Naive thymus-derived CD8-positive, alpha-beta T cell (primary cell): ENCODE data around the gene SAMD10. TPM values are rescaled to one million over a fixed set of nuclear protein-coding genes. Genes with fewer than 3 reads are reported as not detected.
"Not testable (repeated sequence)": the region's sequence is repeated elsewhere in the genome, so short reads cannot be mapped to it uniquely, and the experiment has no call there.

ENCODE experiments used
- ATAC-seq, 2 donors: fragments of 150-1000 bp; cut with Tn5 transposase in 1 of 2; sonication (Bioruptor Pico), chemical (Tn5 transposase) in 1 of 2; 1 replicate in 1 of 2; 2 replicates in 1 of 2; pipeline ENCODE4 v1.10.0; 2021; ENCODE audit warnings: mild to moderate bottlenecking in 2 of 2, moderate library complexity in 2 of 2
- POLR2A ChIA-PET: fragments of 350-600 bp; sonication (Branson Sonifier 250); formaldehyde crosslinking; loops from one replicate; lab custom pipeline; 2021; ENCODE audit warnings: antibody characterized with exemption; lab: Charles Lee
- DNase-seq, 10 donors: peaks; one replicate each; pipeline versions ENCODE4 v3.0.0 to v3.0.0-alpha.2; 2020 to 2022
- H3K27ac Mint-ChIP-seq, 10 donors: one replicate each; pipeline ENCODE4 v1.8.0; 2020 to 2022; ENCODE audit warnings: mild to moderate bottlenecking in 10 of 10, mixed read lengths in 10 of 10, moderate library complexity in 4 of 10, inconsistent platforms in 1 of 10
- H3K27me3 Mint-ChIP-seq, 5 donors: one replicate each; pipeline ENCODE4 v1.8.0; 2021 to 2022; ENCODE audit warnings: mixed read lengths in 5 of 5
- H3K36me3 Mint-ChIP-seq, 3 donors: one replicate each; pipeline ENCODE4 v1.8.0; 2020 to 2022; ENCODE audit warnings: mixed read lengths in 3 of 3, mild to moderate bottlenecking in 2 of 3, inconsistent platforms in 1 of 3
- H3K4me1 Mint-ChIP-seq, 4 donors: one replicate each; pipeline ENCODE4 v1.8.0; 2021 to 2022; ENCODE audit warnings: mixed read lengths in 4 of 4
- H3K4me3 Mint-ChIP-seq, 10 donors: one replicate each; pipeline ENCODE4 v1.8.0; 2020 to 2022; ENCODE audit warnings: mild to moderate bottlenecking in 10 of 10, mixed read lengths in 10 of 10, moderate library complexity in 6 of 10, inconsistent platforms in 1 of 10
- H3K9me3 Mint-ChIP-seq, 9 donors: one replicate each; pipeline ENCODE4 v1.8.0; 2020 to 2022; ENCODE audit warnings: mixed read lengths in 9 of 9, mild to moderate bottlenecking in 3 of 9, inconsistent platforms in 1 of 9, moderate library complexity in 1 of 9
- polyA plus RNA-seq, 3 donors: library from polyadenylated mRNA; unstranded; fragments of 300-500 nt; fragmentation: Illumina TruSeq; gene quantifications; one replicate each; pipeline ENCODE4 v1.2.3, GENCODE V29; 2021
- total RNA-seq, 8 experiments: library from RNA in 2 of 8; stranded (reverse) in 2 of 8; gene quantifications; one replicate each; pipeline ENCODE4 v1.2.3 and lab custom pipeline; 2021 to 2026

SAMD10 gene
- total and polyA plus RNA-seq, 5 experiments from 2014 or later, result 7.4 to 15.4 (median 8.9) TPM

DNA sequence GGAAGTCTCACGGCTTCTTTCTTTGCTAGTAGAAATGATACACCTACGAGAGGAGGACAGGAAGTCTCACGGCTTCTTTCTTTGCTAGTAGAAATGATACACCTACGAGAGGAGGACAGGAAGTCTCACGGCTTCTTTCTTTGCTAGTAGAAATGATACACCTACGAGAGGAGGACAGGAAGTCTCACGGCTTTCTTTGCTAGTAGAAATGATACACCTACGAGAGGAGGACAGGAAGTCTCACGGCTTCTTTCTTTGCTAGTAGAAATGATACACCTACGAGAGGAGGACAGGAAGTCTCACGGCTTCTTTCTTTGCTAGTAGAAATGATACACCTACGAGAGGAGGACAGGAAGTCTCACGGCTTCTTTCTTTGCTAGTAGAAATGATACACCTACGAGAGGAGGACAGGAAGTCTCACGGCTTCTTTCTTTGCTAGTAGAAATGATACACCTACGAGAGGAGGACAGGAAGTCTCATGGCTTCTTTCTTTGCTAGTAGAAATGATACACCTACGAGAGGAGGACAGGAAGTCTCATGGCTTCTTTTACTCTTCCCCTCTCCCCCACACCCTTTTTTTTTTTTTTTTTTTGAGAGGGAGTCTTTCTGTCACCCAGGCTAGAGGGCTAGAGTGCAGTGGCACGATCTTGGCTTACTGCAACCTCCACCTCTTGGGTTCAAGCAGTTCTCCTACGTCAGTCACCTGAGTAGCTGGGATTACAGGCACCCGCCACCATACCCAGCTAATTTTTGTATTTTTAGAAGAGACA lies 33.1 kb upstream of the SAMD10 start:
- Mint-ChIP-seq H3K9me3 (peaks cover 0 to 56% (median 5%) of the 10 kb centered on the region in 9 donors), H3K36me3 (peaks cover 24 to 67% (median 48%) of the 10 kb centered on the region in 3 donors), H3K27ac (peak overlapping the region in 9 of 10 donors; percentile 11 to 96 (median 63)), H3K4me3 (peak overlapping the region in 7 of 10 donors; percentile 13 to 52 (median 30)), H3K4me1 (peaks cover 13 to 65% (median 31%) of the 10 kb centered on the region in 4 donors)
- H3K27me3 Mint-ChIP-seq, result not testable (repeated sequence)
- POLR2A ChIA-PET, result interaction anchor here (0.7 kb wide), 1 partner anchor 271 kb away, joined by 5 read pairs; no protein-coding TSS in a partner anchor
- peak in 4 of 10 donors; percentile 17 to 51 (median 46) for DNase-seq
- peak in 1 of 2 donors; percentile 88 for ATAC-seq

DNA sequence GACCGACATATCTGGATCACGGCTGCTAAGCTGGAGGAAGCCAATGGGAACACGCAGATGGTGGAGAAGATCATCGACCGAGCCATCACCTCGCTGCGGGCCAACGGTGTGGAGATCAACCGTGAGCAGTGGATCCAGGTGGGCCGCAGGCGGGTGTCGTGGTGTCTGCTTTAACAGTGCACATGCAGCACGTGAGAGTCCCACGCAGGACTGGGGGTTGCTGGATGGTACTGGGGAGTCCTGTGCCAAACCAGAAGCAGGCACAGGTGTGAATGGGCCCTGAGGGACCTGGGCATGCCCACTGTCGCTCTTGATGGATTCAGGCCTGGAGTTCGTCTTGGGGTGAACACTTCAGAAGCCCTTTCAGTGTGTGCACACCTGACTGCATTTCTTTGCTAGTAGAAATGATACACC lies 31.9 kb upstream of the SAMD10 start:
- peaks cover 22 to 69% (median 47%) of the 10 kb centered on the region in 3 donors for H3K36me3 Mint-ChIP-seq
- peak overlapping the region in 9 of 10 donors; percentile 24 to 55 (median 37) for H3K4me3 Mint-ChIP-seq
- peaks cover 0 to 61% (median 5%) of the 10 kb centered on the region in 9 donors for H3K9me3 Mint-ChIP-seq
- ATAC-seq, result peak; percentile 20 to 60
- H3K27me3 Mint-ChIP-seq, result no peaks in the 10 kb centered on the region
- POLR2A ChIA-PET, result interaction anchor here (1.1 to 1.7 kb wide), 2 partner anchors 31 to 67 kb away, joined by 3 to 7 read pairs; partner anchors contain the start of genes PRPF6, RGS19 and SAMD10
- peak overlapping the region in 7 of 10 donors; percentile 31 to 88 (median 81) for H3K27ac Mint-ChIP-seq
- DNase-seq, result peak in 2 of 10 donors; percentile 9 to 45
- H3K4me1 Mint-ChIP-seq, result peaks cover 13 to 67% (median 28%) of the 10 kb centered on the region in 4 donors

DNA sequence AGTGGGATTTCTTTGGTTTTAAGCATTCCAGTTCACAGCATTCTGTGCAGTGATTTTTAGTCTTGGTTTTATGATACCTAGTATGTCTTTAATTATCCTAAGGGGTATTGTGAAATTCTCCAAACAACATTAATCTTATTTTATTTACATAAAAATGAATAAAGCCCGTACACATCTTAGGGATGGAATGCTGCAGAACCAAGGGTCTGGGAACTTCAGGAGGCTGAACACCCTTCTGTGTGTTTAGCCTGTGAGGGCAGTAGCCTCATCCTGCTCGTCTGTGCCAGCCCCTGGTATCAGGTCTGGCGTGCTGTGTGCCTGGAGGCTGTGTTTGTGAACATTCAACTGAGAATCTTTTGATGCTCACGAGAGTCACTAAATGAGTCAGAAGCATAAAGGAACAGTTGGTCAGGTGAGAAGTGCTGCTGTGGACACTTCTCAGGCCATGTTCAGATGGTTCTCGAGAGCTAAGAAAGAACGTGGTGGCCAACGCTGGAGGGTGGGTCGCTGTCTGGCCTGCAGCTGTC lies 31.3 kb upstream of the SAMD10 start:
- H3K4me1 Mint-ChIP-seq, result peaks cover 13 to 66% (median 28%) of the 10 kb centered on the region in 4 donors
- H3K36me3 Mint-ChIP-seq, result peaks cover 22 to 69% (median 46%) of the 10 kb centered on the region in 3 donors
- DNase-seq (no peak), ATAC-seq (no peak)
- no peaks in the 10 kb centered on the region for H3K27me3 Mint-ChIP-seq
- H3K4me3 Mint-ChIP-seq, result peak overlapping the region in 6 of 10 donors; percentile 10 to 55 (median 38)
- peaks cover 0 to 62% (median 5%) of the 10 kb centered on the region in 9 donors for H3K9me3 Mint-ChIP-seq
- POLR2A ChIA-PET, result interaction anchor here (1.1 to 1.7 kb wide), 2 partner anchors 31 to 68 kb away, joined by 3 to 7 read pairs; partner anchors contain the start of genes PRPF6, RGS19 and SAMD10
- peak overlapping the region in 5 of 10 donors; percentile 41 to 88 (median 59) for H3K27ac Mint-ChIP-seq

DNA sequence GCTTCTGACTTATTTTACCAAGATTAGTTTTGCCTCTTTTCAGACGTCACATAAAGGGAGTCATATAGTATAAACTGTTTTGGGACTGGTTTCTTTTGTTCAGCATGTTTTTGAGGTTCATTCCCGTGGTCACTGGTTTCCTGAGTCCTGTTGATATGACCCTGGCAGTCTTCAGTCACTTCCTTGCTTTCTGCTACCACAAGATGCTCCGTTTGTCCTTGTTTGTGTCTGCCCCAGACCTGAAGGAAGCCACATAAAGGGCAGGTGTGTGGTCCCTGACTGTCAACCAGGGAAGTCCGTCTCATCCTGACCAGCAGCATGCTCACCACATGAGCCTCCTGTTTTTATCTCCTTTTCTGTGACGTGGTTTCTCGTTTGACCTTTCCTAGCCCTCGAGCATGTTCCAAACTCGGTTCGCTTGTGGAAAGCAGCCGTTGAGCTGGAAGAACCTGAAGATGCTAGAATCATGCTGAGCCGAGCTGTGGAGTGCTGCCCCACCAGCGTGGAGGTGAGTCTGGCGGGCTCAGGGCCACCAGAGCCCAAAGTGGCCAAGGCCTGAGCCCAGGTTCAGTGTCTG lies 30.5 kb upstream of the SAMD10 start:
- DNase-seq (no peak), ATAC-seq (peak in 1 of 2 donors; percentile 11)
- H3K27me3 Mint-ChIP-seq, result no peaks in the 10 kb centered on the region
- H3K9me3 Mint-ChIP-seq, result peaks cover 0 to 56% (median 5%) of the 10 kb centered on the region in 9 donors
- H3K4me1 Mint-ChIP-seq, result peaks cover 13 to 67% (median 28%) of the 10 kb centered on the region in 4 donors
- H3K36me3 Mint-ChIP-seq, result peaks cover 17 to 69% (median 47%) of the 10 kb centered on the region in 3 donors
- H3K4me3 Mint-ChIP-seq, result peak overlapping the region in 6 of 10 donors; percentile 16 to 62 (median 34)
- peak overlapping the region in 6 of 10 donors; percentile 7 to 88 (median 44) for H3K27ac Mint-ChIP-seq
- POLR2A ChIA-PET, result interaction anchor here (0.7 to 1.7 kb wide), 3 partner anchors 9 to 55 kb away, joined by 3 to 7 read pairs (median 4); partner anchors contain the start of genes PRPF6 and SAMD10

DNA sequence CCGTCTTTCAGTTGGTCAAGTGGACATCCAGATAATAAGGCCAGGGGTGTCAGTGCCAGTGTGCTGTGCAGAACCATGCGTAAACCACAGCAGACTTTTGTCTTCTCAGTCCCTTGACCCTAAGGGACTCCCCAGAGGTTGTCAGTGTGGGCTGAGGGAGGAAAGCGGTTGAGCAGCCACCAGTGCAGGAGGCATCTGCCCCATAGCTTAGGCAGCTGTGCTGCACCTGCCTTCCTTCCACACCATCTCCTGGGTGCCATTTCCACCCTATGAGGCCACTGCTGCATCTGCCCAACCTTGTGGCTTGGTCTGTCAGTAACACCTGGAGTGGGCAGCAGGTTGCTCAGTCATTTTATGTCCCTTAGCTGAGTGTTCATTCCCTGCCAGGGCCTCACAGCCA lies 27.5 kb upstream of the SAMD10 start:
- Mint-ChIP-seq H3K27ac (peak overlapping the region in 2 of 10 donors; percentile 58 to 79), H3K27me3 (no peaks in the 10 kb centered on the region), H3K4me1 (peaks cover 5 to 60% (median 26%) of the 10 kb centered on the region in 4 donors), H3K9me3 (peaks cover 0 to 42% (median 5%) of the 10 kb centered on the region in 9 donors), H3K4me3 (peak overlapping the region in 1 of 10 donors; percentile 71), H3K36me3 (peaks cover 17 to 65% (median 63%) of the 10 kb centered on the region in 3 donors)
- POLR2A ChIA-PET, result interaction anchor here (0.7 kb wide), 2 partner anchors 43 to 104 kb away, joined by 3 to 5 read pairs; no protein-coding TSS in a partner anchor
- DNase-seq (no peak), ATAC-seq (no peak)

DNA sequence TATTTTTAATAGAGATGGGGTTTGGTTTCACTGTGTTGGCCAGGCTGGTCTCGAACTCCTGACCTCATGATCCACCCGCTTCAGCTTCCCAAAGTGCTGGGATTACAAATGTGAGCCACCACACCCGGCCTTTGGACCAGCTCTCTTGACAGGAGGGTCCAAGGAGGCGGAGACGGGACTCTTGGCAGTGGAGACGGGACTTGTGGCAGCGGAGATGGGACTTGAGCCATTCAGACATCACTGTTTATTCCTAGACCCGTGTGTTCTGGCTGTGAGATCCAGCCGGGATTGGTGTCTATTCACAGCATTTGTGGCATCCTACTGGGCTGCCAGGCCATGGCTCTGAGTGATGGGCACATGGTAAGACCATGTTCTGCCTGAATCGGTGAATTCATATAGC lies 27.0 kb upstream of the SAMD10 start:
- H3K27ac Mint-ChIP-seq, result peak overlapping the region in 3 of 10 donors; percentile 58 to 83 (median 79)
- peaks cover 0 to 41% (median 5%) of the 10 kb centered on the region in 9 donors for H3K9me3 Mint-ChIP-seq
- H3K36me3 Mint-ChIP-seq, result peaks cover 17 to 68% (median 65%) of the 10 kb centered on the region in 3 donors
- ATAC-seq (no peak), DNase-seq (no peak)
- no peaks in the 10 kb centered on the region for H3K27me3 Mint-ChIP-seq
- peak overlapping the region in 1 of 10 donors; percentile 71 for H3K4me3 Mint-ChIP-seq
- POLR2A ChIA-PET, result interaction anchor here (0.7 kb wide), 2 partner anchors 43 to 103 kb away, joined by 3 to 5 read pairs; no protein-coding TSS in a partner anchor
- H3K4me1 Mint-ChIP-seq, result peaks cover 4 to 62% (median 28%) of the 10 kb centered on the region in 4 donors

DNA sequence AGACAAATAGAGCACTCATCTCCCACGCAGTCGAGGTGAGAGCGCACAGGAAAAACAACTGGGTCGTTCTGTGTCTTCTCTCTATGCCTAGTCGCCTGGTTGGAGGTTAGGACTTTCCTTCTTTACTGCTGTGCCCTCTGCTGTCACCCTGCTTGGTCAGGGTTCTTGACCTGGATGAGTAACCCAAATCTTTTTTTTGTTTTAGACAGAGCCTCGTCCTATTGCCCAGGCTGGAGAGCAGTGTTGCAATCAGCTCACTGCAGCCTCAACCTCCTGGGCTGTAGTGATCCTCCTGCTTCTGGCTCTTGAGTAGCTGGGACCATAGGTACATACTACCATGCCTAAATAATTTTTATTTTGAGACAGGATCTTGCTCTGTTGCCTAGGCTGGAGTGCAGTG lies 26.0 kb upstream of the SAMD10 start:
- H3K4me1 Mint-ChIP-seq, result peaks cover 0 to 52% (median 23%) of the 10 kb centered on the region in 4 donors
- H3K27me3 Mint-ChIP-seq, result no peaks in the 10 kb centered on the region
- peaks cover 0 to 34% (median 5%) of the 10 kb centered on the region in 9 donors for H3K9me3 Mint-ChIP-seq
- peak overlapping the region in 2 of 10 donors; percentile 79 to 83 for H3K27ac Mint-ChIP-seq
- H3K4me3 Mint-ChIP-seq, result peak overlapping the region in 2 of 10 donors; percentile 11 to 47
- peaks cover 17 to 78% (median 58%) of the 10 kb centered on the region in 3 donors for H3K36me3 Mint-ChIP-seq
- ATAC-seq, result peak in 1 of 2 donors; percentile 25
- POLR2A ChIA-PET, result no interaction called here
- DNase-seq, result no peak

DNA sequence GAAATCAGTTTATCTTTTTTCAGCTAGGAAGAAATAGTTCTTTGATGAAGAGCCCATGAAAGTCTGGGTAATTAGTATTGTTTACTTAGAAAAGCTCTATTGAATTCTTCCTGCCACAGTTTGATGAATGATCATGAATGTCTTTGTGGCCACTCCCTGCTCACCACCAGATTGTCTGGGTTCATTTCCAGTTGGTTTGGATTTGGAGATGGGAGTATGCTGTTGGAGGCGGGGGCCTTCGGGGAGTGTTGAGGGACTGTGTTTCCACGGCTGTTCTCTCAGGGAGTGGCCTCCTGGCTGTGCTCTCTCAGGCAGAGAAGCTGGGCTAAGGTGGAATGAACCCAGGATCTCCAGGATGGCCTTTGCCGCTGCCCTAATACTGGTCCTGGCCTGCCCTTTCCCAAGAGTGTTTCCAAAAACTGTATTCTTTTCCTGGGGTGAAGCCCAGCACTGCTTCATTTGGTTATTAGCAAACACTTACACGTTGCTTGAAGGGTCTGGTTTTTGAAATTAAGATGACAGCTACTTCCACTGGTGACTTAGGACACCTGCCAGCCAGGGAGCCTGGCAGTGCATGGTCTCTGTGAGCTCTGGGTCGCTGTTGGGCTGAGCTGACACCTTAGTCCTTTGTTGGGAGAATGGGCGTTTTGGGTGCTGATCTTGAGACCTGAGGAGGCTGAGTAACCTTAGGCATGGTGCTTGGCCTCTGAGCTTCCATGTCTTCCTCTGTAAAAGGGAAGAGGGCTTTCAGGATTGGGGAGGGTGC lies 24.7 kb upstream of the SAMD10 start:
- Mint-ChIP-seq H3K4me1 (peaks cover 0 to 40% (median 17%) of the 10 kb centered on the region in 4 donors), H3K9me3 (peaks cover 0 to 21% (median 4%) of the 10 kb centered on the region in 9 donors), H3K4me3 (peak overlapping the region in 1 of 10 donors; percentile 41), H3K27me3 (no peaks in the 10 kb centered on the region), H3K27ac (peak overlapping the region in 3 of 10 donors; percentile 44 to 83 (median 79)), H3K36me3 (peaks cover 6 to 79% (median 52%) of the 10 kb centered on the region in 3 donors)
- ATAC-seq (no peak), DNase-seq (no peak)
- POLR2A ChIA-PET, result interaction anchor here (0.6 to 1.0 kb wide), 2 partner anchors 22 to 57 kb away, joined by 3 read pairs; no protein-coding TSS in a partner anchor

DNA sequence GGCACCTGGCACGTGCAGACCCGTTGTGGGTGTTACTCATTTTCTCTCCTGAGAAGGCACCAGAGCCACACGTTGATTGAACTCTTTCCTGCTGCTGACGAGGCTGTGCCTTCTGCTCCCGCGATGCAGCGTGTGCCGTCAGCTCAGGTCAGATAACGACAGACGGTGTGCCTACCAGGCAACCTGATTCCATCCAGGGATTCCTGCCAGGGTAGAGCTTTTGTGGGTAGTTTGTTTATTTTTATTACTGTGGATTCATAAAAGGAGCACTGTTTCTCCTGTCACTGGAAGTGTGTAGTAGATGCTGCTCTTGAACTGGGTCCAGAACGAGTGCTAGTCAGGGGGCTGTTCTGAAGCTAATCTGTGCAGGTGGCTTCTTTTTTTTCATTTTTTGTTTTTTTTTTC lies 22.2 kb upstream of the SAMD10 start:
- peaks cover 0 to 27% (median 13%) of the 10 kb centered on the region in 4 donors for H3K4me1 Mint-ChIP-seq
- ATAC-seq, result peak in 1 of 2 donors; percentile 84
- no peaks in the 10 kb centered on the region for H3K27me3 Mint-ChIP-seq
- peaks cover 0 to 3% (median 0%) of the 10 kb centered on the region in 9 donors for H3K9me3 Mint-ChIP-seq
- POLR2A ChIA-PET, result interaction anchor here (1.1 kb wide), 1 partner anchor 9 kb away, joined by 3 read pairs; no protein-coding TSS in a partner anchor
- DNase-seq, result peak in 1 of 10 donors; percentile 23
- H3K27ac Mint-ChIP-seq, result peak overlapping the region in 4 of 10 donors; percentile 56 to 94 (median 86)
- H3K4me3 Mint-ChIP-seq, result peak overlapping the region in 2 of 10 donors; percentile 69 to 83
- peaks cover 0 to 91% (median 43%) of the 10 kb centered on the region in 3 donors for H3K36me3 Mint-ChIP-seq

DNA sequence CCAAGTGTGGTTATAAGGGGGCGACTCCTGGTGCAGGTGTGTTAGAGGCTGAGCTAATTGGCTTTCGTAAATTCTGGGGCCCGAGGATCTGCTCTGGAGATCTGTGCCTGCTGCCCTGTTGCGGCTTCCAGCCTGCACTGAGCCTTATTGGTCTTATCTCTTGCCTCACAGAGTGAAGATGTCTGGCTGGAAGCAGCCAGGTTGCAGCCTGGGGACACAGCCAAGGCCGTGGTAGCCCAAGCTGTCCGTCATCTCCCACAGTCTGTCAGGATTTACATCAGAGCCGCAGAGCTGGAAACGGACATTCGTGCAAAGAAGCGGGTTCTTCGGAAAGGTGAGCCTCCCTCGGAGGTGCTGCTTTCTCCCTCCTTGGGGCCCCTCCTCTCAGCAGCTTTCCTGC lies 21.5 kb upstream of the SAMD10 start:
- POLR2A ChIA-PET, result interaction anchor here (0.6 to 1.1 kb wide), 2 partner anchors 9 to 98 kb away, joined by 3 to 4 read pairs; no protein-coding TSS in a partner anchor
- Mint-ChIP-seq H3K27me3 (no peaks in the 10 kb centered on the region), H3K36me3 (peaks cover 0 to 96% (median 40%) of the 10 kb centered on the region in 3 donors), H3K4me3 (no peak overlapping the region), H3K9me3 (no peaks in the 10 kb centered on the region), H3K27ac (no peak overlapping the region), H3K4me1 (peaks cover 0 to 24% (median 13%) of the 10 kb centered on the region in 4 donors)
- no peak for ATAC-seq
- no peak for DNase-seq

DNA sequence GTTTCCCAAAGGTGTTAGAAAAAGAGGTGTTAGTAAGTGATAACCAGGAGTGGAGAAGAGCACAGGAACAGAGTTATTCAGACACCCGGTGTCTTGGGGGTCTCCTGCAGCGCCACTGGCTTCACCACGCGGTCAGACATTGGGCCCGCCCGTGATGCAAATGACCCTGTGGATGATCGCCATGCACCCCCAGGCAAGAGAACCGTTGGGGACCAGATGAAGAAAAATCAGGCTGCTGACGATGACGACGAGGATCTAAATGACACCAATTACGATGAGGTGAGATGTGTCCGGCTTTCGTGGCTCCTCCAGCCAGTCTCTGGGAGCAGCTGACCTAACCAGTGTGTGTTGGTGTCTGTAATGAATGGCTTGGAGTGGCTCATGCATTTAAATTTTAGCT lies 3.5 kb upstream of the SAMD10 start:
- Mint-ChIP-seq H3K4me3 (peak overlapping the region; percentile 36 to 98 (median 70)), H3K4me1 (peaks cover 32 to 54% (median 48%) of the 10 kb centered on the region in 4 donors), H3K27ac (peak overlapping the region in 7 of 10 donors; percentile 33 to 96 (median 83)), H3K36me3 (peaks cover 0 to 59% (median 15%) of the 10 kb centered on the region in 3 donors), H3K9me3 (no peaks in the 10 kb centered on the region), H3K27me3 (no peaks in the 10 kb centered on the region)
- DNase-seq (no peak), ATAC-seq (no peak)
- POLR2A ChIA-PET, result interaction anchor here (0.6 to 4.0 kb wide), 7 partner anchors 9 to 80 kb away, joined by 3 to 67 read pairs (median 3); partner anchors contain the start of genes C20orf204, TCEA2 and UCKL1
